ENCODE results near the gene ST7. TPM values are rescaled to one million over a fixed set of nuclear protein-coding genes. Genes with fewer than 3 reads are reported as not detected.

The ST7 gene
- total and polyA plus RNA-seq, 2 experiments from 2014 or later = 31.2 to 38.5 TPM

- no peak for DNase-seq (ENCODE audit: low spot score)
- H3K27ac ChIP-seq = no peak overlapping the region
- H3K4me2 ChIP-seq = no peak overlapping the region
- peaks cover 6% of the 10 kb centered on the region for H3K4me1 ChIP-seq (ENCODE audit: insufficient read depth)
- TF ChIP-seq EZH2phosphoT487 (IDR thresholded peaks at IDR 0.05; ENCODE audit: low read depth, severe bottlenecking, unreplicated experiment) (no peak), EZH2 (IDR thresholded peaks at IDR 0.05; ENCODE audit: borderline replicate concordance) (no peak), CTCF (IDR thresholded peaks at IDR 0.05; ENCODE audit: poor library complexity) (no peak)
- H3K9me2 ChIP-seq (replicated peaks; ENCODE audit: insufficient read depth) = no peaks in the 10 kb centered on the region
- no peak overlapping the region for H3K4me3 ChIP-seq
- H3K79me2 ChIP-seq = no peaks in the 10 kb centered on the region
- H2AFZ ChIP-seq = no peak overlapping the region
- H3K9me3 ChIP-seq (ENCODE audit: low read depth) = no peaks in the 10 kb centered on the region
- WGBS (ENCODE audit: low lambda C conversion rate, missing lambda C conversion rate) = 91% methylated on average over 2 of the region's 2 CpGs
- H3K36me3 ChIP-seq (replicated peaks; ENCODE audit: insufficient read depth, low read depth) = no peaks in the 10 kb centered on the region
- H4K20me1 ChIP-seq (ENCODE audit: insufficient read depth, poor library complexity, severe bottlenecking) = no peaks in the 10 kb centered on the region
- H3K27me3 ChIP-seq = no peaks in the 10 kb centered on the region
Measured at GRCh38 chr7:117279203-117279602, 325.9 kb downstream of the ST7 start.

Small RNA genes within 50 kb of the gene (microRNA-seq; reads per million reads assigned to microRNA genes)
- 1.3 reads per million for gene MIR6132

Small RNA genes within 50 kb of the gene (small RNA-seq; reads per million reads assigned to genes)
- gene AC002542.1 (not detected), gene MTCYBP6 (not detected), gene RF00019 (not detected), gene RF02179 (not detected), gene RF02180 (not detected), gene RF02181 (not detected), gene RF02183 (not detected), gene RF02184 (not detected), gene RF02185 (not detected), gene RF02188 (not detected), gene RNA5SP239 (not detected)

Other genes with a start within 250 kb of the ST7 start
- 143 and 154 TPM in 2 replicates for gene CAPZA2, start 90.9 kb upstream of the ST7 start, total RNA-seq
- 141 and 151 TPM in 2 replicates for gene CAPZA2, start 90.9 kb upstream of the ST7 start, polyA plus RNA-seq

Measured in hepatocyte (in vitro differentiated cells).